ENCODE results near the gene TPM2.

Gene TPM2

DNA sequence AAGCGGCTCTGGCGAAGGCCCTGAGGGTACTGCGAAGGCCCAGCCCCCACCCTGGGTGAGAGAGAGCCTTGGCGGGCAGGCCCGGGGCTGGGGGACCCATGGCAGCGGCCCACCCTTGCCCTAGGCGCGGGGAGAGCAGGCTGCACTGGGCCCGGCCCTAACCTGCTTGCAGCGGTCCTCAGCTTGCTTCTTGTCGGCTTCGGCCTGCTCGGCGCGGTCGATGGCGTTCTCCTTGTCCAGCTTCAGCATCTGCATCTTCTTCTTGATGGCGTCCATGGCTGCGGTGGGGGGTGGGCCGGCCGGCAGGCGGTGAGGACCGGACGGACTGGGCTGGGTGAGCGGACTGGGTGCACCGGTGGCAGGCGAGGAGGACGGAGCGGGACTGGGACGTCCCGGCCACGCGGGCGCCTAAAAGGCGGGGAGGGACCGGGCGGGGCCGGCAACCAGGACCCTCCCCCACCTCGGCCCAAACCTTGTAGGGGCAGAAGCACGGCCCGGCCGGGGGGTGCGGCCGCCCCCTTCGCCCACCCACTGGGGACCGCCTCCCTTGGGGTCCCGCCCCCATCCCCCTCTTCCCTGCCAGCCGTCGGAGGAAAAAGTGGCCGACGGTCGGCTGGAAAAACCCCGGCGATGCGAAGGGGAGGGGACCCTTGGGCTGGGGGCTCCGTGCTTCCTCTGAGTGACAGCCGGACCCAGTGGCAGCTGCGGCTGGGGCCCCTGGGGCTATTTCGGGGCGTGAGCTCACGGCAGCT is at the start of gene TPM2:
TSS of gene TPM2 (minus strand) at position 384 of the 752 bp plus-strand sequence. CDS start at position 276, 108 bp downstream.
- ATAC-seq: peak; percentile 54

DNA sequence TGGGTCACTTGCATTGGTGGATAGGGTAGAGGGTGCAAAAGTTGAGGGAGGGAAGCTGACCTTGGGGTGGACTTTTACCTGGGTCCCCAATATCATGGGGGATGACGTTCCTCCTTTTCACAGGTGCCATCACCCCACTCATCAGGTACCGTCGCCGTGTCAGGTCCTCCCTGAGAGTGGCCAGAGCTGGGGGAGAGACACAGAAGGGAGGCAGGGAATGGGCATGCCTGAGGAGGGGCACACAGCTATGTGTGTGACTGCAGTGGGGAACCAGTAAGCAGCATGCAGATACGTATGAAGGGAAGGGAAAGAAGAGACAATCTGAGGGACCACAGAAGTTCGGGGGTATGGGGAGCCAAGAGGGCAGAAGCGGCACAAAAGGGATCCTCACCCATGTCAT is 49.2 kb upstream of the TPM2 start:
- ATAC-seq: no peak
- no peak for TF ChIP-seq PPARA (CRISPR knock-in tag; IDR thresholded peaks at IDR 0.05; ENCODE audit: borderline replicate concordance)
- TF ChIP-seq, protein P1, sequence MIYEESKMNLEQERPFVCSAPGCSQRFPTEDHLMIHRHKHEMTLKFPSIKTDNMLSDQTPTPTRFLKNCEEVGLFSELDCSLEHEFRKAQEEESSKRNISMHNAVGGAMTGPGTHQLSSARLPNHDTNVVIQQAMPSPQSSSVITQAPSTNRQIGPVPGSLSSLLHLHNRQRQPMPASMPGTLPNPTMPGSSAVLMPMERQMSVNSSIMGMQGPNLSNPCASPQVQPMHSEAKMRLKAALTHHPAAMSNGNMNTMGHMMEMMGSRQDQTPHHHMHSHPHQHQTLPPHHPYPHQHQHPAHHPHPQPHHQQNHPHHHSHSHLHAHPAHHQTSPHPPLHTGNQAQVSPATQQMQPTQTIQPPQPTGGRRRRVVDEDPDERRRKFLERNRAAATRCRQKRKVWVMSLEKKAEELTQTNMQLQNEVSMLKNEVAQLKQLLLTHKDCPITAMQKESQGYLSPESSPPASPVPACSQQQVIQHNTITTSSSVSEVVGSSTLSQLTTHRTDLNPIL (CRISPR knock-in tag; IDR thresholded peaks at IDR 0.05; ENCODE audit: low read depth): no peak
- no peak for TF ChIP-seq GLIS3 (CRISPR knock-in tag; IDR thresholded peaks at IDR 0.05)
- TF ChIP-seq ISL1 (CRISPR knock-in tag; IDR thresholded peaks at IDR 0.05): no peak
- no peak for TF ChIP-seq CSDC2 (CRISPR knock-in tag; IDR thresholded peaks at IDR 0.05)
- no peak for TF ChIP-seq RARB (CRISPR knock-in tag; IDR thresholded peaks at IDR 0.05)
- TF ChIP-seq ZFP30 (CRISPR knock-in tag; IDR thresholded peaks at IDR 0.05): no peak
- no peak for TF ChIP-seq ESRRG (CRISPR knock-in tag; IDR thresholded peaks at IDR 0.05)
- TF ChIP-seq TCF4 (CRISPR knock-in tag; IDR thresholded peaks at IDR 0.05; ENCODE audit: borderline replicate concordance): no peak
- no peak for TF ChIP-seq ZNF70 (CRISPR knock-in tag; IDR thresholded peaks at IDR 0.05)
- no peak for TF ChIP-seq OSR1 (CRISPR knock-in tag; IDR thresholded peaks at IDR 0.05)
- TF ChIP-seq ZC3H10 (CRISPR knock-in tag; IDR thresholded peaks at IDR 0.05): no peak
- TF ChIP-seq, protein P2, sequence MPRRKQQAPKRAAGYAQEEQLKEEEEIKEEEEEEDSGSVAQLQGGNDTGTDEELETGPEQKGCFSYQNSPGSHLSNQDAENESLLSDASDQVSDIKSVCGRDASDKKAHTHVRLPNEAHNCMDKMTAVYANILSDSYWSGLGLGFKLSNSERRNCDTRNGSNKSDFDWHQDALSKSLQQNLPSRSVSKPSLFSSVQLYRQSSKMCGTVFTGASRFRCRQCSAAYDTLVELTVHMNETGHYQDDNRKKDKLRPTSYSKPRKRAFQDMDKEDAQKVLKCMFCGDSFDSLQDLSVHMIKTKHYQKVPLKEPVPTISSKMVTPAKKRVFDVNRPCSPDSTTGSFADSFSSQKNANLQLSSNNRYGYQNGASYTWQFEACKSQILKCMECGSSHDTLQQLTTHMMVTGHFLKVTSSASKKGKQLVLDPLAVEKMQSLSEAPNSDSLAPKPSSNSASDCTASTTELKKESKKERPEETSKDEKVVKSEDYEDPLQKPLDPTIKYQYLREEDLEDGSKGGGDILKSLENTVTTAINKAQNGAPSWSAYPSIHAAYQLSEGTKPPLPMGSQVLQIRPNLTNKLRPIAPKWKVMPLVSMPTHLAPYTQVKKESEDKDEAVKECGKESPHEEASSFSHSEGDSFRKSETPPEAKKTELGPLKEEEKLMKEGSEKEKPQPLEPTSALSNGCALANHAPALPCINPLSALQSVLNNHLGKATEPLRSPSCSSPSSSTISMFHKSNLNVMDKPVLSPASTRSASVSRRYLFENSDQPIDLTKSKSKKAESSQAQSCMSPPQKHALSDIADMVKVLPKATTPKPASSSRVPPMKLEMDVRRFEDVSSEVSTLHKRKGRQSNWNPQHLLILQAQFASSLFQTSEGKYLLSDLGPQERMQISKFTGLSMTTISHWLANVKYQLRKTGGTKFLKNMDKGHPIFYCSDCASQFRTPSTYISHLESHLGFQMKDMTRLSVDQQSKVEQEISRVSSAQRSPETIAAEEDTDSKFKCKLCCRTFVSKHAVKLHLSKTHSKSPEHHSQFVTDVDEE (CRISPR knock-in tag; IDR thresholded peaks at IDR 0.05): no peak
- TF ChIP-seq, protein P3, sequence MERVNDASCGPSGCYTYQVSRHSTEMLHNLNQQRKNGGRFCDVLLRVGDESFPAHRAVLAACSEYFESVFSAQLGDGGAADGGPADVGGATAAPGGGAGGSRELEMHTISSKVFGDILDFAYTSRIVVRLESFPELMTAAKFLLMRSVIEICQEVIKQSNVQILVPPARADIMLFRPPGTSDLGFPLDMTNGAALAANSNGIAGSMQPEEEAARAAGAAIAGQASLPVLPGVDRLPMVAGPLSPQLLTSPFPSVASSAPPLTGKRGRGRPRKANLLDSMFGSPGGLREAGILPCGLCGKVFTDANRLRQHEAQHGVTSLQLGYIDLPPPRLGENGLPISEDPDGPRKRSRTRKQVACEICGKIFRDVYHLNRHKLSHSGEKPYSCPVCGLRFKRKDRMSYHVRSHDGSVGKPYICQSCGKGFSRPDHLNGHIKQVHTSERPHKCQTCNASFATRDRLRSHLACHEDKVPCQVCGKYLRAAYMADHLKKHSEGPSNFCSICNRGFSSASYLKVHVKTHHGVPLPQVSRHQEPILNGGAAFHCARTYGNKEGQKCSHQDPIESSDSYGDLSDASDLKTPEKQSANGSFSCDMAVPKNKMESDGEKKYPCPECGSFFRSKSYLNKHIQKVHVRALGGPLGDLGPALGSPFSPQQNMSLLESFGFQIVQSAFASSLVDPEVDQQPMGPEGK (CRISPR knock-in tag; IDR thresholded peaks at IDR 0.05; ENCODE audit: borderline replicate concordance): no peak
- TF ChIP-seq SNAI2 (CRISPR knock-in tag; IDR thresholded peaks at IDR 0.05): no peak
- TF ChIP-seq ZNF565 (CRISPR knock-in tag; conservative IDR thresholded peaks at IDR 0.05; ENCODE audit: low read depth): no peak
- TF ChIP-seq, protein P4, sequence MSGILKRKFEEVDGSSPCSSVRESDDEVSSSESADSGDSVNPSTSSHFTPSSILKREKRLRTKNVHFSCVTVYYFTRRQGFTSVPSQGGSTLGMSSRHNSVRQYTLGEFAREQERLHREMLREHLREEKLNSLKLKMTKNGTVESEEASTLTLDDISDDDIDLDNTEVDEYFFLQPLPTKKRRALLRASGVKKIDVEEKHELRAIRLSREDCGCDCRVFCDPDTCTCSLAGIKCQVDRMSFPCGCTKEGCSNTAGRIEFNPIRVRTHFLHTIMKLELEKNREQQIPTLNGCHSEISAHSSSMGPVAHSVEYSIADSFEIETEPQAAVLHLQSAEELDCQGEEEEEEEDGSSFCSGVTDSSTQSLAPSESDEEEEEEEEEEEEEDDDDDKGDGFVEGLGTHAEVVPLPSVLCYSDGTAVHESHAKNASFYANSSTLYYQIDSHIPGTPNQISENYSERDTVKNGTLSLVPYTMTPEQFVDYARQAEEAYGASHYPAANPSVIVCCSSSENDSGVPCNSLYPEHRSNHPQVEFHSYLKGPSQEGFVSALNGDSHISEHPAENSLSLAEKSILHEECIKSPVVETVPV (CRISPR knock-in tag; IDR thresholded peaks at IDR 0.05): no peak

More for the DNA sequence above, at the start of gene TPM2:
- TF ChIP-seq ESRRG (CRISPR knock-in tag; IDR thresholded peaks at IDR 0.05) (no peak), BACH2 (CRISPR knock-in tag; IDR thresholded peaks at IDR 0.05; ENCODE audit: borderline replicate concordance) (no peak), ZNF8 (CRISPR knock-in tag; IDR thresholded peaks at IDR 0.05) (no peak), CSDC2 (CRISPR knock-in tag; IDR thresholded peaks at IDR 0.05) (no peak), TCF4 (CRISPR knock-in tag; IDR thresholded peaks at IDR 0.05; ENCODE audit: borderline replicate concordance) (no peak)
- TF ChIP-seq, protein P4 (CRISPR knock-in tag; IDR thresholded peaks at IDR 0.05): no peak
- TF ChIP-seq, protein P2 (CRISPR knock-in tag; IDR thresholded peaks at IDR 0.05): no peak
